HEK293 (cell line): ENCODE measurements around the gene GSG1L.

Source experiments
- CTCF ChIP-seq: fragments of 450-650 bp; formaldehyde crosslinking; IDR thresholded peaks from 2 replicates; pipeline ENCODE4 v1.5.1; 2016; ENCODE audit warnings: missing biosample characterization, missing genetic modification characterization
- PATZ1 ChIP-seq: fragments of 450-650 bp; formaldehyde crosslinking; IDR thresholded peaks from 2 replicates; pipeline ENCODE4 v1.5.1; 2016; ENCODE audit warnings: missing biosample characterization, missing genetic modification characterization
- SALL2 ChIP-seq: fragments of 450-650 bp; formaldehyde crosslinking; IDR thresholded peaks from 2 replicates; pipeline ENCODE4 v1.5.0; 2017; ENCODE audit warnings: missing biosample characterization, mild to moderate bottlenecking, missing genetic modification characterization, borderline replicate concordance
- SP7 ChIP-seq: fragments of 450-650 bp; formaldehyde crosslinking; IDR thresholded peaks from 2 replicates; pipeline ENCODE4 v1.5.1; 2016; ENCODE audit warnings: missing biosample characterization, missing genetic modification characterization
- ZNF324 ChIP-seq: fragments of 450-650 bp; formaldehyde crosslinking; IDR thresholded peaks from 2 replicates; pipeline ENCODE4 v1.5.1; 2016; ENCODE audit warnings: missing biosample characterization, missing genetic modification characterization

- no peak for TF ChIP-seq SALL2 (tag by site-specific recombination)
- no peak for TF ChIP-seq PATZ1 (tag by site-specific recombination)
- no peak for TF ChIP-seq ZNF324 (tag by site-specific recombination)
- TF ChIP-seq CTCF: no peak
- TF ChIP-seq SP7 (tag by site-specific recombination): no peak
Measured at GRCh38 chr16:28014851-28015250, 48.7 kb downstream of the GSG1L start.
